Ovary (tissue), 9 donors: Measurements from ENCODE around the gene FXYD5. TPM values are rescaled to one million over a fixed set of nuclear protein-coding genes. Genes with fewer than 3 reads are reported as not detected.
"Not testable (repeated sequence)": the region's sequence is repeated elsewhere in the genome, so short reads cannot be mapped to it uniquely, and the experiment has no call there.

Source experiments
- DNase-seq, 5 donors: peaks; one replicate each; pipeline ENCODE4 v3.0.0-alpha.2; 2019 to 2020
- H3K27ac ChIP-seq, 2 donors: fragments of 200-600 bp; one replicate each; pipeline versions ENCODE4 v1.5.1 to v1.8.0; 2019 to 2022
- H3K27me3 ChIP-seq: fragments of 200-600 bp; one replicate; pipeline ENCODE4 v1.8.0; 2022
- H3K36me3 ChIP-seq: fragments of 200-600 bp; sonication (generic); one replicate; pipeline ENCODE4 v1.5.1; 2019
- H3K4me1 ChIP-seq: one replicate; pipeline ENCODE4 v1.8.1; 2013; ENCODE audit warnings: mild to moderate bottlenecking, moderate library complexity; ENCODE audit not compliant: insufficient read depth
- H3K4me3 ChIP-seq: fragments of 200-600 bp; sonication (generic); one replicate; pipeline ENCODE4 v1.5.1; 2017
- H3K9me3 ChIP-seq, 2 donors: fragments of 200-600 bp in 1 of 2; sonication (generic) in 1 of 2; one replicate each; pipeline versions ENCODE4 v1.5.1 to v1.8.1; 2013 to 2019; ENCODE audit warnings: mild to moderate bottlenecking in 1 of 2, moderate library complexity in 1 of 2
- EP300 ChIP-seq: sonication (generic); formaldehyde crosslinking; IDR thresholded peaks from one replicate; pipeline ENCODE4 v1.6.1; 2017; ENCODE audit warnings: antibody characterized with exemption
- POLR2A ChIP-seq: fragments of 450-650 bp; IDR thresholded peaks from one replicate; pipeline ENCODE4 v1.6.1; 2017; ENCODE audit warnings: antibody characterized with exemption, mild to moderate bottlenecking, moderate library complexity
- WGBS, 3 donors: extraction: QIAGEN DNeasy Blood & Tissue Kit in 1 of 3; methylation state at CpG; one replicate each; pipeline versions ENCODE4 v1.1.5 to v1.1.7; 2013 to 2017; 5-methylcytosine and 5-hydroxymethylcytosine counted together
- intact Hi-C, 4 donors: fragments of 100-400 bp; cut with DNase I; formaldehyde crosslinking; loops; one replicate each; pipeline versions ENCODE4 v1.11.0 to v1.15.1; 2022 to 2023
- polyA plus RNA-seq, 2 donors: library from polyadenylated mRNA; stranded (reverse); fragments of 200-250 nt in 1 of 2; fragments of 350-450 nt in 1 of 2; fragmentation: Illumina TruSeq in 1 of 2; extraction: RNeasy Lipid Tissue Mini Kit (QIAGEN cat#74804) in 1 of 2; gene quantifications; one replicate each; pipeline ENCODE4 v1.2.3, GENCODE V29; 2013 to 2014
- total RNA-seq, 7 donors: library from RNA; depleted of rRNA in 2 of 7; stranded (reverse); fragments of >200 nt in 2 of 7; fragmentation: NEBNext Ultra II Directional in 3 of 7; extraction: Animal tissue kit (Norgen Biotek cat#: 25700) in 3 of 7; gene quantifications; one replicate each; pipeline versions ENCODE4 v1.1.0 to v1.2.4, GENCODE V29; 2016 to 2023
- TF ChIP-seq, protein P1 (sequence below), 3 donors: fragments of 450-650 bp in 2 of 3; fragments of 200-600 bp in 1 of 3; IDR thresholded peaks; one replicate each; pipeline versions ENCODE4 v1.5.1 to v1.8.0; 2016 to 2022; ENCODE audit warnings: antibody characterized with exemption in 3 of 3, mild to moderate bottlenecking in 1 of 3
- donor health status: DM: no; HTN: no; CAD: no; lungs with moderate emphysema.
- donor health status: DM: no; HTN: no; CAD: no.
- donor health status: Bipolar disorder and iron deficiency.
- donor health status: DM: yes; HTN: yes; CAD: no.
- donor health status: DM: no; HTN: no; CAD: no.
- donor health status: DM: yes; HTN: yes; CAD: no.

Gene FXYD5
- total and polyA plus RNA-seq, 9 donors: 8.2 to 79.3 (median 22.7) TPM

DNA sequence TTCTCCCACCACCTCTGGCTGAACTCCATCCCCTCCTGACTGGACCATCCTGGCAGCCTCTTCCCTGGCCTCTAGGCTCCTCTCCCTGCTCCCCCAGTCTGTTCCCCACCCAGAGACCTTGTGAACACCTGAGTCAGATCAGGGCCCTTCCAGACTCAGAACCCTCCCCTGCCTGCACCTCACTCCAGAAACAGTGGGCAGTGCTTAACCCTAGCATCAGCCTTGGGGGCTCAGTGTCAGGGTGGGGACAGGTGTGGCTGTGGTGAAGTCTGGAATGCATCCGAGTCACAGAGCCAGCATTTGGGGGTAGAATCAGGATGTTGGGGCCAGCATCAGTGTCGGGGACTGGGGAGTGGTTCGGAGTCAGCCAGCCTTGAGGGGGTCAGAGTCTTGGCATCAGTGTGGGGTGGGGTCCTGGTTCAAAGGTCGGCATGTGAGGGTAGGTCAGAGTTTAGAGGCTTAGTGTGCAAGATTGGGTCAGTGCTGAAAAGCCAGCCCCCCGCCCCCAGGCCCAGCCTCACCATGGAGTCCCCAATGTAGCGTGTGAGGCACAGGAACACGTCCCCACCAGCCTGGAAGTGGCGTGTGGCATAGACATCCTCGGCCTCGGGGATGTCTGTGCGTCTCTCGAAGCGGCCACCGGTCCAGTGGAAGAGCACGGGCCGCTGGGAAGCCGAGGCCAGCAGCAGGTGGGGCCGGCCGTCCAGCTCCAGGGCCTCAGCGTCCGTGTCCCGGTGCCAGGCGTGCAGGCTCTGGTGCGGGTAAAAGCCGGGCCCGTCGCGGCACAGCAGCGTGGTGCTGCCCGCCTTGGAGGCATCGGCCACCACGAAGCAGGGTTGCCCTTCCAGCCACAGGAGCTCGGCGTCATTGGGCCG lies 28.5 kb upstream of the FXYD5 start:
- TF ChIP-seq POLR2A (no peak), EP300 (no peak)
- TF ChIP-seq, protein P1, sequence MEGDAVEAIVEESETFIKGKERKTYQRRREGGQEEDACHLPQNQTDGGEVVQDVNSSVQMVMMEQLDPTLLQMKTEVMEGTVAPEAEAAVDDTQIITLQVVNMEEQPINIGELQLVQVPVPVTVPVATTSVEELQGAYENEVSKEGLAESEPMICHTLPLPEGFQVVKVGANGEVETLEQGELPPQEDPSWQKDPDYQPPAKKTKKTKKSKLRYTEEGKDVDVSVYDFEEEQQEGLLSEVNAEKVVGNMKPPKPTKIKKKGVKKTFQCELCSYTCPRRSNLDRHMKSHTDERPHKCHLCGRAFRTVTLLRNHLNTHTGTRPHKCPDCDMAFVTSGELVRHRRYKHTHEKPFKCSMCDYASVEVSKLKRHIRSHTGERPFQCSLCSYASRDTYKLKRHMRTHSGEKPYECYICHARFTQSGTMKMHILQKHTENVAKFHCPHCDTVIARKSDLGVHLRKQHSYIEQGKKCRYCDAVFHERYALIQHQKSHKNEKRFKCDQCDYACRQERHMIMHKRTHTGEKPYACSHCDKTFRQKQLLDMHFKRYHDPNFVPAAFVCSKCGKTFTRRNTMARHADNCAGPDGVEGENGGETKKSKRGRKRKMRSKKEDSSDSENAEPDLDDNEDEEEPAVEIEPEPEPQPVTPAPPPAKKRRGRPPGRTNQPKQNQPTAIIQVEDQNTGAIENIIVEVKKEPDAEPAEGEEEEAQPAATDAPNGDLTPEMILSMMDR (IDR thresholded peaks at IDR 0.05): no peak
- Histone ChIP-seq H3K27me3 (no peaks in the 10 kb centered on the region), H3K36me3 (no peaks in the 10 kb centered on the region), H3K4me3 (no peak overlapping the region), H3K9me3 (no peaks in the 10 kb centered on the region), H3K4me1 (peaks cover 4% of the 10 kb centered on the region), H3K27ac (no peak overlapping the region)
- WGBS, 3 donors: 87 to 89% (median 88%) methylated on average over 22 to 35 of the region's 35 CpGs
- intact Hi-C loops: loop anchor here in 1 of 4 donors (2.0 kb wide), 1 partner anchor 13 kb away; the partner anchor contains the start of gene FXYD1
- no peak for DNase-seq

GRCh38 chr19:35126624-35126959 lies 27.9 kb upstream of the FXYD5 start:
- TF ChIP-seq, protein P1 (IDR thresholded peaks at IDR 0.05): no peak
- TF ChIP-seq EP300 (no peak), POLR2A (no peak)
- intact Hi-C loops: no loop called here
- Histone ChIP-seq H3K9me3 (no peaks in the 10 kb centered on the region), H3K4me3 (no peak overlapping the region), H3K27me3 (no peaks in the 10 kb centered on the region), H3K4me1 (peaks cover 4% of the 10 kb centered on the region), H3K27ac (no peak overlapping the region), H3K36me3 (no peaks in the 10 kb centered on the region)
- DNase-seq: peak in 1 of 5 donors; percentile 55
- WGBS, 3 donors: 27 to 42% (median 36%) methylated on average over 10 to 20 of the region's 20 CpGs

- TF ChIP-seq, protein P1 (IDR thresholded peaks at IDR 0.05): no peak
- TF ChIP-seq POLR2A (no peak), EP300 (no peak)
- no peak overlapping the region for H3K27ac ChIP-seq
- no peaks in the 10 kb centered on the region for H3K9me3 ChIP-seq
- WGBS, 3 donors: 79 to 93% (median 83%) methylated on average over 7 of the region's 7 CpGs
- no peak overlapping the region for H3K4me3 ChIP-seq
- peaks cover 4% of the 10 kb centered on the region for H3K4me1 ChIP-seq
- no peaks in the 10 kb centered on the region for H3K27me3 ChIP-seq
- intact Hi-C loops: no loop called here
- no peaks in the 10 kb centered on the region for H3K36me3 ChIP-seq
- DNase-seq: no peak
Measured at GRCh38 chr19:35127871-35128270, 26.7 kb upstream of the FXYD5 start.

DNA sequence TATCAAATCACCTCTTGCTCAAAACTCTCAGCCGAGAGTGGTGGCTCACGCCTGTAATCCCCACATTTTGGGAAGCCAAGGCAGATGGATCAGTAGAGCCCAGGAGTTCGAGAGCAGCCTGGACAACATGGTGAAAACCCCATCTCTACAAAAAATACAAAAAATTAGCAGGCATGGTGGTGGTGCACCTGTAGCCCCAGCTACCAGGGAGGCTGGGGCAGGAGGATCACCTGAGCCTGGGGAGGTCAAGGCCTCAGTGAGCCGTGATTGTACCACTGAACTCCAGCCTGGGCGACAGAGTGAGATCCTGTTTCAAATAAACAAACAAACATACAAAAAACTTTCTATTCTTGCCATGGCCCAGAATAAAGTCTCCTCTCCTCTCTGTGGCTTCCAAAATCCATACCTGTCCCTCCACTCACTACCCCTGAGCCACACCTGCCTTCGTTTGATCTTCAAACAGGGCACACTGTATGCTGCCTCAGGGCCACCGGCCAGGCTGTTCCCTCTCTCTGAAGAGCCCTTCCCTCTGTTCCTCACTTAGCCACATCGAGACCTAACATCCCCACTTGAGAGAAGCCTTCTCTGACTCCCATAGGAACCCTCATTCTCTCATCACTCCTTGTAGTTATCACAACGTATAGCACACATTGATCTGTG lies 26.0 kb upstream of the FXYD5 start:
- no peaks in the 10 kb centered on the region for H3K36me3 ChIP-seq
- H3K27me3 ChIP-seq: no peaks in the 10 kb centered on the region
- no peak overlapping the region for H3K4me3 ChIP-seq
- WGBS, 3 donors: 87 to 91% (median 88%) methylated on average over 9 of the region's 9 CpGs
- peaks cover 4% of the 10 kb centered on the region for H3K4me1 ChIP-seq
- no peak overlapping the region for H3K27ac ChIP-seq
- TF ChIP-seq EP300 (no peak), POLR2A (no peak)
- TF ChIP-seq, protein P1 (IDR thresholded peaks at IDR 0.05): no peak
- intact Hi-C loops: no loop called here
- H3K9me3 ChIP-seq: no peaks in the 10 kb centered on the region
- DNase-seq: no peak

GRCh38 chr19:35129724-35130274 lies 24.7 kb upstream of the FXYD5 start:
- H3K27ac ChIP-seq, intact Hi-C loops, DNase-seq, H3K36me3 ChIP-seq, H3K9me3 ChIP-seq, H3K27me3 ChIP-seq, H3K4me1 ChIP-seq, H3K4me3 ChIP-seq: not testable (repeated sequence)
- 51 to 58% (median 55%) methylated on average over 14 of the region's 14 CpGs for WGBS, 3 donors
